GM12878 (cell line): Measurements from ENCODE around the gene PIK3C3. TPM values are rescaled to one million over a fixed set of nuclear protein-coding genes. Genes with fewer than 3 reads are reported as not detected.

ENCODE experiments used
- ATAC-seq: fragments of 200-7000 bp; cut with Tn5 transposase; 3 replicates; pipeline ENCODE4 v1.9.1; 2020; ENCODE audit warnings: mild to moderate bottlenecking, moderate library complexity
- BruUV-seq: library from RNA; stranded (reverse); fragments of 400-500 nt; replicated peaks from 2 replicates; lab custom pipeline; 2021; lab: Mats Ljungman, UMichigan
- CTCF ChIA-PET: fragments of 300-600 bp; sonication (Branson Sonifier 250); formaldehyde crosslinking; extraction: SDS; loops from one replicate; lab custom pipeline; 2021; ENCODE audit warnings: inconsistent platforms; lab: Yijun Ruan, JAX
- POLR2A ChIA-PET: fragments of 350-600 bp; formaldehyde crosslinking; extraction: SDS; loops from one replicate; lab custom pipeline; 2021; ENCODE audit warnings: inconsistent platforms; lab: Charles Lee
- RAD21 ChIA-PET: fragments of 300-600 bp; sonication (Branson Sonifier 250); formaldehyde crosslinking; loops from one replicate; lab custom pipeline; 2023; ENCODE audit warnings: antibody characterized with exemption; ENCODE audit not compliant: unreplicated experiment; lab: Charles Lee
- SMC1A ChIA-PET: fragments of 300-600 bp; sonication (Branson Sonifier 250); formaldehyde crosslinking; loops from one replicate; lab custom pipeline; 2023; ENCODE audit not compliant: unreplicated experiment, uncharacterized antibody; lab: Charles Lee
- DNase-seq: peaks from one replicate; pipeline ENCODE4 v3.0.0-alpha.2; 2011; ENCODE audit warnings: low read depth, low spot score
- FAIRE-seq: peaks from 3 replicates; lab custom pipeline; 2011; peaks lifted over from hg19 to GRCh38; lab: Jason Lieb, UNC
- H2AFZ ChIP-seq: 2 replicates; pipeline ENCODE4 v1.6.0; 2011; ENCODE audit warnings: low read depth, low read length, control low read depth; ENCODE audit not compliant: control insufficient read depth
- H3K27ac ChIP-seq: 2 replicates; pipeline ENCODE4 v1.5.1; 2011; ENCODE audit warnings: control low read depth; ENCODE audit not compliant: control insufficient read depth, insufficient read depth
- H3K27me3 ChIP-seq, 2 experiments: replicated peaks in 1 of 2; 2 replicates each; pipeline versions ENCODE4 v1.6.0 to v1.6.1; 2011; ENCODE audit warnings: low read length in 1 of 2; ENCODE audit not compliant: control insufficient read depth in 2 of 2, insufficient read depth in 2 of 2
- H3K36me3 ChIP-seq, 2 experiments: 2 replicates each; pipeline ENCODE4 v1.5.1; 2011; ENCODE audit warnings: low read length in 1 of 2; ENCODE audit not compliant: control insufficient read depth in 2 of 2, insufficient read depth in 2 of 2
- H3K4me1 ChIP-seq: 2 replicates; pipeline ENCODE4 v1.6.1; 2011; ENCODE audit warnings: mild to moderate bottlenecking, low read length, moderate library complexity, mixed read lengths; ENCODE audit not compliant: control insufficient read depth, insufficient read depth
- H3K4me2 ChIP-seq: 2 replicates; pipeline ENCODE4 v1.6.0; 2011; ENCODE audit warnings: control low read depth; ENCODE audit not compliant: control insufficient read depth, insufficient read depth
- H3K4me3 ChIP-seq: fragments of 200-600 bp; sonication (generic); 2 replicates; pipeline ENCODE4 v1.5.1; 2016
- H3K79me2 ChIP-seq: 2 replicates; pipeline ENCODE4 v1.6.0; 2011; ENCODE audit warnings: low read length; ENCODE audit not compliant: control insufficient read depth, insufficient read depth
- H3K9ac ChIP-seq: 2 replicates; pipeline ENCODE4 v1.8.0; 2011; ENCODE audit warnings: low read length, control low read depth, mixed read lengths; ENCODE audit not compliant: control insufficient read depth, insufficient read depth
- H3K9me3 ChIP-seq: replicated peaks from 3 replicates; pipeline ENCODE4 v1.5.1; 2011; ENCODE audit warnings: mild to moderate bottlenecking, low read length; ENCODE audit not compliant: control insufficient read depth, insufficient read depth
- H4K20me1 ChIP-seq: 2 replicates; pipeline ENCODE4 v1.6.0; 2011; ENCODE audit not compliant: control insufficient read depth, insufficient read depth
- BCL11A ChIP-seq: IDR thresholded peaks from 2 replicates; pipeline ENCODE4 v1.6.1; 2011; ENCODE audit warnings: low read depth, low read length
- FOXM1 ChIP-seq: IDR thresholded peaks from 2 replicates; pipeline ENCODE4 v1.6.1; 2012; ENCODE audit warnings: low read depth, mild to moderate bottlenecking, inconsistent platforms, low read length, moderate library complexity
- IKZF2 ChIP-seq, 2 experiments: fragments of 450-650 bp; IDR thresholded peaks; 2 replicates each; pipeline ENCODE4 v1.6.1; 2017; ENCODE audit warnings: mild to moderate bottlenecking in 2 of 2, moderate library complexity in 2 of 2
- MEF2A ChIP-seq: IDR thresholded peaks from 2 replicates; pipeline ENCODE4 v1.6.1; 2011; ENCODE audit warnings: low read depth, mild to moderate bottlenecking, low read length, moderate library complexity; ENCODE audit not compliant: insufficient read depth
- MTA2 ChIP-seq: fragments of 450-650 bp; IDR thresholded peaks from 2 replicates; pipeline ENCODE4 v1.6.1; 2016; ENCODE audit warnings: low read depth, mild to moderate bottlenecking, moderate library complexity
- MYC ChIP-seq: IDR thresholded peaks from 2 replicates; pipeline ENCODE4 v1.6.1; 2011; ENCODE audit warnings: mild to moderate bottlenecking, low read length, moderate library complexity, inconsistent platforms; ENCODE audit not compliant: insufficient read depth, insufficient replicate concordance, insufficient read length, severe bottlenecking
- NFYB ChIP-seq: IDR thresholded peaks from 2 replicates; pipeline ENCODE4 v1.6.1; 2011; ENCODE audit warnings: low read depth, mild to moderate bottlenecking, low read length, improper control_type of control experiment, moderate library complexity; ENCODE audit not compliant: insufficient read depth
- NR2F1 ChIP-seq: fragments of 450-650 bp; conservative IDR thresholded peaks from 2 replicates; pipeline ENCODE4 v1.6.1; 2017; ENCODE audit warnings: mild to moderate bottlenecking
- SIN3A ChIP-seq: IDR thresholded peaks from 2 replicates; pipeline ENCODE4 v1.6.1; 2012; ENCODE audit warnings: low read depth, low read length, improper control_type of control experiment
- SMAD5 ChIP-seq: IDR thresholded peaks from 2 replicates; pipeline ENCODE4 v1.6.1; 2016; ENCODE audit warnings: antibody characterized with exemption, low read depth
- ZNF217 ChIP-seq: fragments of 450-650 bp; IDR thresholded peaks from 2 replicates; pipeline ENCODE4 v1.6.1; 2017; ENCODE audit warnings: antibody characterized with exemption, mild to moderate bottlenecking
- WGBS: methylation state at CpG from one replicate; pipeline ENCODE4 v1.1.6; 2016; ENCODE audit warnings: low lambda C conversion rate; ENCODE audit not compliant: insufficient replicate concordance, insufficient coverage; ENCODE audit errors: missing lambda C conversion rate; 5-methylcytosine and 5-hydroxymethylcytosine counted together
- in situ Hi-C: fragments of 300-500 bp; cut with MboI; formaldehyde crosslinking; loops from 9 replicates; pipeline ENCODE4 v1.14.3; 2018; ENCODE audit warnings: mixed read lengths
- intact Hi-C: fragments of 100-400 bp; cut with micrococcal nuclease; formaldehyde crosslinking; loops from one replicate; pipeline ENCODE4 v1.14.2; 2022; ENCODE audit not compliant: unreplicated experiment
- polyA plus RNA-seq, 11 experiments: library from polyadenylated mRNA; depleted of rRNA in 4 of 11; unstranded in 6 of 11; stranded (reverse) in 5 of 11; fragments of >200 nt; fragmentation: Nextera tagmentation in 4 of 11; fragmentation: Illumina TruSeq in 1 of 11; extraction: Ambion mirVana in 4 of 11; extraction: Trizol in 1 of 11; gene quantifications; 1 replicate in 1 of 11; 2 replicates in 10 of 11; pipeline versions ENCODE4 v1.2.1 to v1.2.3, GENCODE V29; 2011 to 2016; ENCODE audit warnings: inconsistent platforms in 2 of 11, missing spikeins in 2 of 11, low read depth in 1 of 11
- total RNA-seq, 4 experiments: library from RNA; depleted of rRNA in 3 of 4; stranded (reverse); fragments of >200 nt in 3 of 4; fragmentation: Illumina TruSeq in 1 of 4; extraction: Trizol in 1 of 4; gene quantifications; 2 replicates each; pipeline versions ENCODE4 v1.2.1 to v1.2.3, GENCODE V29; 2013 to 2021
- TF ChIP-seq, protein P1 (sequence below): IDR thresholded peaks from 2 replicates; pipeline ENCODE4 v1.6.1; 2012; ENCODE audit warnings: low read depth, low read length, improper control_type of control experiment
- TF ChIP-seq, protein P2 (sequence below): IDR thresholded peaks from 2 replicates; pipeline ENCODE4 v1.6.1; 2011; ENCODE audit warnings: mild to moderate bottlenecking, low read depth, low read length, moderate library complexity; ENCODE audit not compliant: insufficient replicate concordance
- TF ChIP-seq, protein P3 (sequence below): fragments of 450-650 bp; IDR thresholded peaks from 2 replicates; pipeline ENCODE4 v1.6.1; 2018; ENCODE audit warnings: borderline replicate concordance, mild to moderate bottlenecking; ENCODE audit not compliant: partially characterized antibody
- TF ChIP-seq, protein P4 (sequence below): IDR thresholded peaks from 2 replicates; pipeline ENCODE4 v1.6.1; 2011; ENCODE audit warnings: low read depth, mild to moderate bottlenecking, low read length, moderate library complexity, borderline replicate concordance; ENCODE audit errors: extremely low read depth

Gene PIK3C3
- total and polyA plus RNA-seq, 10 of the 15 experiments (the other 5 are each of a cell fraction or from before 2014, with no cell fraction given): 14.4 to 131 (median 32.4) TPM

DNA sequence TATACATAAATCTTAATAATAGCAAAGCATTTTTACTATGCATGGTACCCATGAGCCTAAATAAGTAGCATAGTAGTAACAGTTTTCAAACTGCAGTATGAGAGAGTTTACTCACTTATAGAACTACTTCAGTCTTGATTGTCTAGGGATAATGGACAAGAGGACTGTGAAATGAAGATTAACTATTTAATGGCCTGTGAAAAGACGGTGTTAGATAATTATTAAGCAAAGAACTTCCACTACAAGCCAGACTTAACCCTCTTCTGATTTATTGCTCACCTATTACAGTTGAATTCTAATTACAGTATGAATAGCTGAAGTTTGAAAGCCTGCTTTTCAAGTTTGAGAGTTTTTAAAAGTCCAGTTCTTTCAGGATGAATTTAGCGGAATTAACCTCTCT, 18.9 kb downstream of the PIK3C3 start:
- H3K27ac ChIP-seq: no peak overlapping the region
- 96% methylated on average over 2 of the region's 2 CpGs for WGBS
- peak; percentile 21; the same call in 2 of the 3 replicates for ATAC-seq
- H3K4me3 ChIP-seq: no peak overlapping the region
- H4K20me1 ChIP-seq: no peaks in the 10 kb centered on the region
- H3K9ac ChIP-seq: no peak overlapping the region
- peaks cover 17% of the 10 kb centered on the region for H3K79me2 ChIP-seq
- BruUV-seq: no TSS peak
- H3K9me3 ChIP-seq: no peaks in the 10 kb centered on the region
- H3K4me2 ChIP-seq: no peak overlapping the region
- ChIA-PET RAD21 (interaction anchor here (1.0 kb wide), 1 partner anchor 12 kb away, joined by 3 read pairs; no protein-coding TSS in a partner anchor), POLR2A (no interaction called here), CTCF (interaction anchor here (1.2 to 1.4 kb wide), 2 partner anchors 23 to 53 kb away, joined by 3 to 4 read pairs; no protein-coding TSS in a partner anchor), SMC1A (interaction anchor here (1.1 to 1.7 kb wide), 5 partner anchors 8 to 140 kb away, joined by 3 to 5 read pairs (median 3); no protein-coding TSS in a partner anchor)
- TF ChIP-seq NR2F1 (no peak), IKZF2 (IDR thresholded peaks at IDR 0.05) (no peak), ZNF217 (no peak), MTA2 (no peak), MEF2A (no peak), SMAD5 (no peak), NFYB (no peak), MYC (no peak), SIN3A (no peak), BCL11A (no peak), FOXM1 (no peak)
- TF ChIP-seq, protein P1, sequence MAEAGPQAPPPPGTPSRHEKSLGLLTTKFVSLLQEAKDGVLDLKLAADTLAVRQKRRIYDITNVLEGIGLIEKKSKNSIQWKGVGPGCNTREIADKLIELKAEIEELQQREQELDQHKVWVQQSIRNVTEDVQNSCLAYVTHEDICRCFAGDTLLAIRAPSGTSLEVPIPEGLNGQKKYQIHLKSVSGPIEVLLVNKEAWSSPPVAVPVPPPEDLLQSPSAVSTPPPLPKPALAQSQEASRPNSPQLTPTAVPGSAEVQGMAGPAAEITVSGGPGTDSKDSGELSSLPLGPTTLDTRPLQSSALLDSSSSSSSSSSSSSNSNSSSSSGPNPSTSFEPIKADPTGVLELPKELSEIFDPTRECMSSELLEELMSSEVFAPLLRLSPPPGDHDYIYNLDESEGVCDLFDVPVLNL: no peak
- TF ChIP-seq, protein P2, sequence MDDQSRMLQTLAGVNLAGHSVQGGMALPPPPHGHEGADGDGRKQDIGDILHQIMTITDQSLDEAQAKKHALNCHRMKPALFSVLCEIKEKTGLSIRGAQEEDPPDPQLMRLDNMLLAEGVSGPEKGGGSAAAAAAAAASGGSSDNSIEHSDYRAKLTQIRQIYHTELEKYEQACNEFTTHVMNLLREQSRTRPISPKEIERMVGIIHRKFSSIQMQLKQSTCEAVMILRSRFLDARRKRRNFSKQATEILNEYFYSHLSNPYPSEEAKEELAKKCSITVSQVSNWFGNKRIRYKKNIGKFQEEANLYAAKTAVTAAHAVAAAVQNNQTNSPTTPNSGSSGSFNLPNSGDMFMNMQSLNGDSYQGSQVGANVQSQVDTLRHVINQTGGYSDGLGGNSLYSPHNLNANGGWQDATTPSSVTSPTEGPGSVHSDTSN: no peak
- TF ChIP-seq, protein P3, sequence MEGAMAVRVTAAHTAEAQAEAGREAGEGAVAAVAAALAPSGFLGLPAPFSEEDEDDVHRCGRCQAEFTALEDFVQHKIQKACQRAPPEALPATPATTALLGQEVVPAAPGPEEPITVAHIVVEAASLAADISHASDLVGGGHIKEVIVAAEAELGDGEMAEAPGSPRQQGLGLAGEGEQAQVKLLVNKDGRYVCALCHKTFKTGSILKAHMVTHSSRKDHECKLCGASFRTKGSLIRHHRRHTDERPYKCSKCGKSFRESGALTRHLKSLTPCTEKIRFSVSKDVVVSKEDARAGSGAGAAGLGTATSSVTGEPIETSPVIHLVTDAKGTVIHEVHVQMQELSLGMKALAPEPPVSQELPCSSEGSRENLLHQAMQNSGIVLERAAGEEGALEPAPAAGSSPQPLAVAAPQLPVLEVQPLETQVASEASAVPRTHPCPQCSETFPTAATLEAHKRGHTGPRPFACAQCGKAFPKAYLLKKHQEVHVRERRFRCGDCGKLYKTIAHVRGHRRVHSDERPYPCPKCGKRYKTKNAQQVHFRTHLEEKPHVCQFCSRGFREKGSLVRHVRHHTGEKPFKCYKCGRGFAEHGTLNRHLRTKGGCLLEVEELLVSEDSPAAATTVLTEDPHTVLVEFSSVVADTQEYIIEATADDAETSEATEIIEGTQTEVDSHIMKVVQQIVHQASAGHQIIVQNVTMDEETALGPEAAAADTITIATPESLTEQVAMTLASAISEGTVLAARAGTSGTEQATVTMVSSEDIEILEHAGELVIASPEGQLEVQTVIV: no peak
- TF ChIP-seq, protein P4, sequence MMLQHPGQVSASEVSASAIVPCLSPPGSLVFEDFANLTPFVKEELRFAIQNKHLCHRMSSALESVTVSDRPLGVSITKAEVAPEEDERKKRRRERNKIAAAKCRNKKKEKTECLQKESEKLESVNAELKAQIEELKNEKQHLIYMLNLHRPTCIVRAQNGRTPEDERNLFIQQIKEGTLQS: no peak
- H3K36me3 ChIP-seq: peaks cover 0 to 8% of the 10 kb centered on the region in 2 experiments; a peak in 1 of 4 replicates
- no peak for FAIRE-seq
- in situ Hi-C loops: no loop called here
- no peaks in the 10 kb centered on the region for H3K27me3 ChIP-seq
- no peak overlapping the region for H2AFZ ChIP-seq
- peaks cover 10% of the 10 kb centered on the region for H3K4me1 ChIP-seq
- intact Hi-C loops: no loop called here
- DNase-seq: no peak
